BLaER1 (cell line): Measurements from ENCODE around the gene POLR1D.
"Not testable (repeated sequence)": the region's sequence is repeated elsewhere in the genome, so short reads cannot be mapped to it uniquely, and the experiment has no call there.

ENCODE experiments used
- H3K27ac ChIP-seq: shearing (Covaris generic); formaldehyde crosslinking; 2 replicates; pipeline ENCODE4 v1.8.1; 2022
- H3K27me3 ChIP-seq: shearing (Covaris generic); formaldehyde crosslinking; 2 replicates; pipeline ENCODE4 v1.8.1; 2022
- H3K36me3 ChIP-seq: shearing (Covaris generic); formaldehyde crosslinking; 2 replicates; pipeline ENCODE4 v1.8.1; 2022
- H3K4me1 ChIP-seq: shearing (Covaris generic); formaldehyde crosslinking; 2 replicates; pipeline ENCODE4 v1.8.1; 2022
- H3K4me2 ChIP-seq: shearing (Covaris generic); formaldehyde crosslinking; 2 replicates; pipeline ENCODE4 v1.8.1; 2022
- H3K4me3 ChIP-seq: shearing (Covaris generic); formaldehyde crosslinking; 2 replicates; pipeline ENCODE4 v1.8.1; 2022
- H3K9ac ChIP-seq: shearing (Covaris generic); formaldehyde crosslinking; 2 replicates; pipeline ENCODE4 v1.8.1; 2022
- H3K9me3 ChIP-seq: shearing (Covaris generic); formaldehyde crosslinking; 2 replicates; pipeline ENCODE4 v1.8.1; 2022
- H4K20me1 ChIP-seq: shearing (Covaris generic); formaldehyde crosslinking; 2 replicates; pipeline ENCODE4 v1.8.1; 2022
- Cebpa-rat ChIP-seq: shearing (Covaris generic); IDR thresholded peaks from 2 replicates; pipeline ENCODE4 v1.8.1; 2022

Gene POLR1D

GRCh38 chr13:27624071-27624470 lies 2.4 kb downstream of the POLR1D start:
- Histone ChIP-seq H3K9me3 (no peaks in the 10 kb centered on the region), H3K4me1 (peaks cover 28% of the 10 kb centered on the region), H3K4me2 (peak overlapping the region; percentile 95), H3K9ac (no peak overlapping the region), H3K4me3 (no peak overlapping the region), H3K27ac (no peak overlapping the region), H4K20me1 (peaks cover 81% of the 10 kb centered on the region), H3K27me3 (no peaks in the 10 kb centered on the region), H3K36me3 (peaks cover 61% of the 10 kb centered on the region)
- no peak for TF ChIP-seq Cebpa-rat

- Histone ChIP-seq H3K9ac (no peak overlapping the region), H3K36me3 (peaks cover 79% of the 10 kb centered on the region), H3K4me1 (peaks cover 22% of the 10 kb centered on the region), H3K9me3 (no peaks in the 10 kb centered on the region), H3K4me2 (no peak overlapping the region), H3K27ac (no peak overlapping the region), H3K4me3 (no peak overlapping the region), H3K27me3 (no peaks in the 10 kb centered on the region), H4K20me1 (peaks cover 90% of the 10 kb centered on the region)
- TF ChIP-seq Cebpa-rat = no peak
These were observed 4.1 kb downstream of the POLR1D start for GRCh38 chr13:27625839-27626238.

- Histone ChIP-seq H3K9me3 (no peaks in the 10 kb centered on the region), H3K4me1 (peaks cover 20% of the 10 kb centered on the region), H3K27ac (no peak overlapping the region), H3K27me3 (no peaks in the 10 kb centered on the region), H3K4me2 (no peak overlapping the region), H3K36me3 (peaks cover 94% of the 10 kb centered on the region), H3K9ac (no peak overlapping the region), H3K4me3 (no peak overlapping the region), H4K20me1 (peaks cover 100% of the 10 kb centered on the region)
- TF ChIP-seq Cebpa-rat = no peak
These were observed 5.7 kb downstream of the POLR1D start for GRCh38 chr13:27627380-27627779.

- Histone ChIP-seq H3K4me3 (no peak overlapping the region), H3K36me3 (peaks cover 97% of the 10 kb centered on the region), H3K27ac (no peak overlapping the region), H3K9ac (no peak overlapping the region), H3K4me1 (peaks cover 13% of the 10 kb centered on the region), H3K9me3 (no peaks in the 10 kb centered on the region), H4K20me1 (peaks cover 100% of the 10 kb centered on the region), H3K27me3 (no peaks in the 10 kb centered on the region), H3K4me2 (no peak overlapping the region)
- no peak for TF ChIP-seq Cebpa-rat
These were observed 6.4 kb downstream of the POLR1D start for GRCh38 chr13:27628081-27628480.

GRCh38 chr13:27628766-27629165 lies 7.1 kb downstream of the POLR1D start:
- H3K36me3 ChIP-seq = peaks cover 97% of the 10 kb centered on the region
- not testable (repeated sequence) for H3K4me2 ChIP-seq, H3K27me3 ChIP-seq, H3K4me1 ChIP-seq, H3K9me3 ChIP-seq, H3K27ac ChIP-seq, H3K9ac ChIP-seq, H3K4me3 ChIP-seq
- H4K20me1 ChIP-seq = peaks cover 100% of the 10 kb centered on the region

- peaks cover 97% of the 10 kb centered on the region for H4K20me1 ChIP-seq
These were observed 9.5 kb downstream of the POLR1D start for GRCh38 chr13:27631156-27631555.

GRCh38 chr13:27631665-27632064 lies 10.0 kb downstream of the POLR1D start:
- Histone ChIP-seq H3K9me3 (no peaks in the 10 kb centered on the region), H3K36me3 (peaks cover 84% of the 10 kb centered on the region), H3K27me3 (no peaks in the 10 kb centered on the region), H3K4me3 (no peak overlapping the region), H3K4me1 (peaks cover 9% of the 10 kb centered on the region), H3K4me2 (no peak overlapping the region), H3K27ac (no peak overlapping the region), H3K9ac (no peak overlapping the region), H4K20me1 (peaks cover 97% of the 10 kb centered on the region)
- TF ChIP-seq Cebpa-rat = no peak

More at GRCh38 chr13:27631156-27631555, 9.5 kb downstream of the POLR1D start:
- Histone ChIP-seq H3K4me2 (no peak overlapping the region), H3K9ac (no peak overlapping the region), H3K4me1 (peaks cover 4% of the 10 kb centered on the region; the same call in 1 of the 2 replicates), H3K27me3 (no peaks in the 10 kb centered on the region), H3K4me3 (no peak overlapping the region), H3K36me3 (peaks cover 89% of the 10 kb centered on the region), H3K9me3 (no peaks in the 10 kb centered on the region), H3K27ac (no peak overlapping the region)
- TF ChIP-seq Cebpa-rat = no peak

- no peak for TF ChIP-seq Cebpa-rat
- no peaks in the 10 kb centered on the region for H3K27me3 ChIP-seq
- H3K4me3 ChIP-seq = no peak overlapping the region
- no peaks in the 10 kb centered on the region for H3K9me3 ChIP-seq
- H3K4me1 ChIP-seq = peaks cover 14% of the 10 kb centered on the region
- peaks cover 84% of the 10 kb centered on the region for H3K36me3 ChIP-seq
- H3K9ac ChIP-seq = no peak overlapping the region
- peaks cover 97% of the 10 kb centered on the region for H4K20me1 ChIP-seq
- H3K27ac ChIP-seq = no peak overlapping the region
- no peak overlapping the region for H3K4me2 ChIP-seq
These were observed 10.5 kb downstream of the POLR1D start for GRCh38 chr13:27632214-27632613.

- Histone ChIP-seq H3K27ac (no peak overlapping the region), H3K4me3 (no peak overlapping the region), H3K27me3 (no peaks in the 10 kb centered on the region), H4K20me1 (peaks cover 97% of the 10 kb centered on the region), H3K4me2 (no peak overlapping the region), H3K4me1 (peaks cover 16% of the 10 kb centered on the region), H3K36me3 (peaks cover 81% of the 10 kb centered on the region), H3K9me3 (no peaks in the 10 kb centered on the region), H3K9ac (no peak overlapping the region)
- TF ChIP-seq Cebpa-rat = no peak
These were observed 11.0 kb downstream of the POLR1D start for GRCh38 chr13:27632648-27633047.

- peaks cover 97% of the 10 kb centered on the region for H4K20me1 ChIP-seq
- no peak overlapping the region for H3K4me3 ChIP-seq
- H3K27ac ChIP-seq = no peak overlapping the region
- TF ChIP-seq Cebpa-rat = no peak
- peaks cover 72% of the 10 kb centered on the region for H3K36me3 ChIP-seq
- no peaks in the 10 kb centered on the region for H3K9me3 ChIP-seq
- H3K4me2 ChIP-seq = no peak overlapping the region
- H3K27me3 ChIP-seq = no peaks in the 10 kb centered on the region
- peaks cover 16% of the 10 kb centered on the region for H3K4me1 ChIP-seq
- H3K9ac ChIP-seq = no peak overlapping the region
These were observed 12.5 kb downstream of the POLR1D start for GRCh38 chr13:27634231-27634630.

- H3K9me3 ChIP-seq = no peaks in the 10 kb centered on the region
- H4K20me1 ChIP-seq = peaks cover 97% of the 10 kb centered on the region
- peaks cover 16% of the 10 kb centered on the region for H3K4me1 ChIP-seq
- H3K36me3 ChIP-seq = peaks cover 70% of the 10 kb centered on the region
- H3K27me3 ChIP-seq = no peaks in the 10 kb centered on the region
- H3K4me2 ChIP-seq = no peak overlapping the region
- no peak overlapping the region for H3K27ac ChIP-seq
- TF ChIP-seq Cebpa-rat = no peak
- no peak overlapping the region for H3K9ac ChIP-seq
- H3K4me3 ChIP-seq = no peak overlapping the region
These were observed 13.1 kb downstream of the POLR1D start for GRCh38 chr13:27634791-27635190.
